Liver (tissue), 9 donors: ENCODE results near the gene NEK6. TPM values are rescaled to one million over a fixed set of nuclear protein-coding genes. Genes with fewer than 3 reads are reported as not detected.

Source experiments
- DNase-seq: peaks from one replicate; pipeline ENCODE4 v3.0.0-alpha.2; 2017; ENCODE audit warnings: low spot score
- H3K27ac ChIP-seq, 2 donors: one replicate each; pipeline ENCODE4 v1.7.0; 2013; ENCODE audit warnings: inconsistent platforms in 2 of 2, low read length in 2 of 2, control low read depth in 1 of 2, low read depth in 1 of 2, mild to moderate bottlenecking in 1 of 2
- H3K27me3 ChIP-seq, 4 donors: one replicate each; pipeline versions ENCODE4 v1.6.1 to v1.7.0; 2013; ENCODE audit warnings: low read length in 3 of 4, inconsistent platforms in 1 of 4, mild to moderate bottlenecking in 1 of 4, moderate library complexity in 1 of 4; ENCODE audit not compliant: control insufficient read depth in 4 of 4, insufficient read depth in 4 of 4
- H3K36me3 ChIP-seq, 4 donors: one replicate each; pipeline versions ENCODE4 v1.6.1 to v1.7.0; 2013; ENCODE audit warnings: low read length in 3 of 4, mild to moderate bottlenecking in 3 of 4, low read depth in 1 of 4, moderate library complexity in 1 of 4; ENCODE audit not compliant: control insufficient read depth in 4 of 4, insufficient read depth in 3 of 4
- H3K4me1 ChIP-seq, 4 donors: one replicate each; pipeline versions ENCODE4 v1.6.1 to v1.7.0; 2013; ENCODE audit warnings: low read length in 3 of 4, mild to moderate bottlenecking in 3 of 4, moderate library complexity in 1 of 4; ENCODE audit not compliant: control insufficient read depth in 4 of 4, insufficient read depth in 4 of 4
- H3K4me3 ChIP-seq, 3 donors: one replicate each; pipeline versions ENCODE4 v1.6.1 to v1.7.0; 2013; ENCODE audit warnings: low read length in 3 of 3, control low read depth in 1 of 3, low read depth in 1 of 3, mild to moderate bottlenecking in 1 of 3
- H3K9ac ChIP-seq, 2 donors: one replicate each; pipeline ENCODE4 v1.7.0; 2013; ENCODE audit warnings: low read length in 2 of 2, mild to moderate bottlenecking in 2 of 2, moderate library complexity in 2 of 2, control low read depth in 1 of 2, low read depth in 1 of 2
- H3K9me3 ChIP-seq, 4 donors: one replicate each; pipeline versions ENCODE4 v1.6.1 to v1.7.0; 2013; ENCODE audit warnings: low read length in 3 of 4; ENCODE audit not compliant: control insufficient read depth in 4 of 4
- ATF3 ChIP-seq: IDR thresholded peaks from 2 replicates; pipeline ENCODE4 v1.6.1; 2016; ENCODE audit warnings: antibody characterized with exemption
- CTCF ChIP-seq: fragments of 150-350 bp; IDR thresholded peaks from 2 replicates; pipeline ENCODE4 v1.5.1; 2017; ENCODE audit warnings: improper control_type of control experiment, low read depth, low read length; ENCODE audit not compliant: missing input control
- EGR1 ChIP-seq, 2 donors: IDR thresholded peaks; 2 replicates each; pipeline ENCODE4 v1.6.1; 2016 to 2018; ENCODE audit warnings: antibody characterized with exemption in 2 of 2, low read depth in 2 of 2
- FOXA1 ChIP-seq: IDR thresholded peaks from 2 replicates; pipeline ENCODE4 v1.6.1; 2016; ENCODE audit warnings: antibody characterized with exemption
- FOXA2 ChIP-seq: IDR thresholded peaks from 2 replicates; pipeline ENCODE4 v1.6.1; 2016; ENCODE audit warnings: antibody characterized with exemption
- GABPA ChIP-seq, 2 donors: IDR thresholded peaks in 1 of 2; conservative IDR thresholded peaks in 1 of 2; 2 replicates each; pipeline ENCODE4 v1.6.1; 2016; ENCODE audit warnings: antibody characterized with exemption in 2 of 2, mild to moderate bottlenecking in 1 of 2, moderate library complexity in 1 of 2
- HNF4A ChIP-seq, 2 donors: conservative IDR thresholded peaks; 2 replicates each; pipeline ENCODE4 v1.6.1; 2016; ENCODE audit warnings: antibody characterized with exemption in 2 of 2, mild to moderate bottlenecking in 2 of 2
- HNF4G ChIP-seq: IDR thresholded peaks from 2 replicates; pipeline ENCODE4 v1.6.1; 2016; ENCODE audit warnings: antibody characterized with exemption
- JUND ChIP-seq, 2 donors: IDR thresholded peaks; 2 replicates each; pipeline ENCODE4 v1.6.1; 2016; ENCODE audit warnings: antibody characterized with exemption in 2 of 2
- NR2F2 ChIP-seq: IDR thresholded peaks from 2 replicates; pipeline ENCODE4 v1.6.1; 2016; ENCODE audit warnings: antibody characterized with exemption
- RAD21 ChIP-seq, 2 donors: IDR thresholded peaks; 2 replicates each; pipeline ENCODE4 v1.6.1; 2016; ENCODE audit warnings: antibody characterized with exemption in 2 of 2, mild to moderate bottlenecking in 2 of 2
- REST ChIP-seq: IDR thresholded peaks from 2 replicates; pipeline ENCODE4 v1.6.1; 2016; ENCODE audit warnings: antibody characterized with exemption, mild to moderate bottlenecking
- RXRA ChIP-seq, 2 donors: IDR thresholded peaks; 2 replicates each; pipeline ENCODE4 v1.6.1; 2017 to 2018; ENCODE audit warnings: antibody characterized with exemption in 2 of 2, mild to moderate bottlenecking in 1 of 2
- SP1 ChIP-seq: IDR thresholded peaks from 2 replicates; pipeline ENCODE4 v1.6.1; 2018; ENCODE audit warnings: antibody characterized with exemption, mild to moderate bottlenecking
- TAF1 ChIP-seq: conservative IDR thresholded peaks from 2 replicates; pipeline ENCODE4 v1.6.1; 2016; ENCODE audit warnings: antibody characterized with exemption, mild to moderate bottlenecking
- YY1 ChIP-seq: IDR thresholded peaks from 2 replicates; pipeline ENCODE4 v1.6.1; 2016; ENCODE audit warnings: antibody characterized with exemption, mild to moderate bottlenecking
- WGBS: extraction: QIAGEN DNeasy Blood & Tissue Kit; methylation state at CpG from one replicate; pipeline ENCODE4 v1.1.7; 2013; 5-methylcytosine and 5-hydroxymethylcytosine counted together
- polyA plus RNA-seq, 2 donors: library from polyadenylated mRNA; stranded (reverse) in 1 of 2; unstranded in 1 of 2; fragments of 200-250 nt in 1 of 2; fragments of >200 nt in 1 of 2; fragmentation: Nextera tagmentation in 1 of 2; extraction: Ambion mirVana in 1 of 2; gene quantifications; one replicate each; pipeline versions ENCODE4 v1.2.1 to v1.2.3, GENCODE V29; 2013 to 2015
- total RNA-seq, 2 donors: library from RNA; depleted of rRNA; stranded (reverse); fragments of >200 nt; gene quantifications; one replicate each; pipeline ENCODE4 v1.2.3, GENCODE V29; 2014
- TF ChIP-seq, protein P1 (sequence below): IDR thresholded peaks from 2 replicates; pipeline ENCODE4 v1.6.1; 2016; ENCODE audit warnings: antibody characterized with exemption
- TF ChIP-seq, protein P2 (sequence below): IDR thresholded peaks from 2 replicates; pipeline ENCODE4 v1.6.1; 2016; ENCODE audit warnings: antibody characterized with exemption
- donor health status: healthy.
- donor health status: healthy.
- donor health status: healthy.
- donor health status: healthy.
- donor health status: healthy.

Gene NEK6
- total and polyA plus RNA-seq, 4 donors: 32.5 to 49.7 (median 42.5) TPM

DNA sequence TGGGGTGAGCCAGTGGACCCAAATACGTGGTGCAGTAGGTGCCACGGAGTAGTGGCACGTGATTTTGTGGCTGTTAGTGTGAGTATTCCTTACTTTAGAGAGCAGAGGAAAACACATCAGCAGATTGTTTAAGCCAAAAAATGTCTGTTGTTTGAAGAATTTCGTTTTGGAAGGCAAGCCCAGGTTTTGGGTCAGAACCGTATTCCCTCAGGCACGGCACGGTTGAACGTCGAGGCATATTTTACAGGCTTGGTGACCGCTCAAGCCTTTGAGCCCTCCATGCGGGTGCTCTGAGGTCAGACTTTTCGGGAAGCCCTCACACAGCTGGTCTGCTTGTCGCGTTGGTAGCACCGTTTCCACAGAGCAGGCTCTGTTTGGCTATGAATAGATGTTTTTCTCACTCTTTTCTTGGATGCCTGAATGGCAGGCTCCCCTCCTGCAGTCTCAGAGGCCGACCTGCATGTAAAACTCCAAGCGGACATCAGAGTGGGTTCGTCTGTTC is 27.2 kb downstream of the NEK6 start:
- H3K27me3 ChIP-seq: no peaks in the 10 kb centered on the region
- no peak for DNase-seq
- H3K36me3 ChIP-seq: no peaks in the 10 kb centered on the region
- peaks cover 44 to 78% (median 70%) of the 10 kb centered on the region in 4 donors for H3K4me1 ChIP-seq
- peak overlapping the region in 2 of 3 donors; percentile 29 to 33 for H3K4me3 ChIP-seq
- TF ChIP-seq YY1 (no peak), HNF4G (no peak), GABPA (IDR thresholded peaks at IDR 0.05 in 1 of 2, conservative IDR thresholded peaks at IDR 0.05 in 1 of 2) (no peak), FOXA1 (no peak), JUND (IDR thresholded peaks at IDR 0.05) (no peak), RXRA (IDR thresholded peaks at IDR 0.05) (no peak), NR2F2 (no peak), ATF3 (no peak), RAD21 (IDR thresholded peaks at IDR 0.05) (no peak), HNF4A (conservative IDR thresholded peaks at IDR 0.05) (no peak), CTCF (no peak), FOXA2 (no peak), EGR1 (IDR thresholded peaks at IDR 0.05; ENCODE audit: low read depth in 2 of 2) (no peak), TAF1 (no peak), REST (no peak), SP1 (no peak)
- TF ChIP-seq, protein P1, sequence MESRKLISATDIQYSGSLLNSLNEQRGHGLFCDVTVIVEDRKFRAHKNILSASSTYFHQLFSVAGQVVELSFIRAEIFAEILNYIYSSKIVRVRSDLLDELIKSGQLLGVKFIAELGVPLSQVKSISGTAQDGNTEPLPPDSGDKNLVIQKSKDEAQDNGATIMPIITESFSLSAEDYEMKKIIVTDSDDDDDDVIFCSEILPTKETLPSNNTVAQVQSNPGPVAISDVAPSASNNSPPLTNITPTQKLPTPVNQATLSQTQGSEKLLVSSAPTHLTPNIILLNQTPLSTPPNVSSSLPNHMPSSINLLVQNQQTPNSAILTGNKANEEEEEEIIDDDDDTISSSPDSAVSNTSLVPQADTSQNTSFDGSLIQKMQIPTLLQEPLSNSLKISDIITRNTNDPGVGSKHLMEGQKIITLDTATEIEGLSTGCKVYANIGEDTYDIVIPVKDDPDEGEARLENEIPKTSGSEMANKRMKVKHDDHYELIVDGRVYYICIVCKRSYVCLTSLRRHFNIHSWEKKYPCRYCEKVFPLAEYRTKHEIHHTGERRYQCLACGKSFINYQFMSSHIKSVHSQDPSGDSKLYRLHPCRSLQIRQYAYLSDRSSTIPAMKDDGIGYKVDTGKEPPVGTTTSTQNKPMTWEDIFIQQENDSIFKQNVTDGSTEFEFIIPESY: no peak
- TF ChIP-seq, protein P2, sequence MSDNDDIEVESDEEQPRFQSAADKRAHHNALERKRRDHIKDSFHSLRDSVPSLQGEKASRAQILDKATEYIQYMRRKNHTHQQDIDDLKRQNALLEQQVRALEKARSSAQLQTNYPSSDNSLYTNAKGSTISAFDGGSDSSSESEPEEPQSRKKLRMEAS: no peak
- peak overlapping the region; percentile 61 to 78 for H3K9ac ChIP-seq
- no peaks in the 10 kb centered on the region for H3K9me3 ChIP-seq
- H3K27ac ChIP-seq: peak overlapping the region; percentile 95 to 98
- WGBS: 41% methylated on average over 18 of the region's 18 CpGs
